Stimulated activated CD8-positive, alpha-beta memory T cell treated with anti-CD3 and anti-CD28 coated beads, Interleukin-7, amount 100 ng/mL, for 24 hours (primary cell): Measurements from ENCODE around the gene NUP133.
"Not testable (repeated sequence)": the region's sequence is repeated elsewhere in the genome, so short reads cannot be mapped to it uniquely, and the experiment has no call there.

Experiments used
- DNase-seq: peaks from one replicate; pipeline ENCODE4 v3.0.0-alpha.2; 2020; ENCODE audit warnings: low read depth

NUP133 gene

GRCh38 chr1:229508823-229509337 lies 739 bp upstream of the NUP133 start:
- DNase-seq: no peak

- no peak for DNase-seq
Measured at GRCh38 chr1:229507502-229507901, 639 bp downstream of the NUP133 start.

- DNase-seq: no peak
Measured at GRCh38 chr1:229506633-229507032, 1.5 kb downstream of the NUP133 start.

GRCh38 chr1:229495782-229496181 lies 12.4 kb downstream of the NUP133 start:
- DNase-seq: no peak

- no peak for DNase-seq
Measured at GRCh38 chr1:229487181-229487580, 21.0 kb downstream of the NUP133 start.

GRCh38 chr1:229485318-229485717 lies 22.8 kb downstream of the NUP133 start:
- DNase-seq: no peak

GRCh38 chr1:229482511-229482910 lies 25.6 kb downstream of the NUP133 start:
- no peak for DNase-seq

GRCh38 chr1:229480495-229480894 lies 27.6 kb downstream of the NUP133 start:
- DNase-seq: no peak

GRCh38 chr1:229479660-229480399 lies 28.3 kb downstream of the NUP133 start:
- DNase-seq: no peak

- DNase-seq: no peak
Measured at GRCh38 chr1:229478852-229479251, 29.3 kb downstream of the NUP133 start.

GRCh38 chr1:229475859-229476258 lies 32.3 kb downstream of the NUP133 start:
- not testable (repeated sequence) for DNase-seq

- DNase-seq: no peak
Measured at GRCh38 chr1:229474509-229474908, 33.6 kb downstream of the NUP133 start.

- no peak for DNase-seq
Measured at GRCh38 chr1:229471175-229471574, 37.0 kb downstream of the NUP133 start.

GRCh38 chr1:229470406-229471043 lies 37.6 kb downstream of the NUP133 start:
- DNase-seq: no peak

- DNase-seq: no peak
Measured at GRCh38 chr1:229466887-229467286, 41.3 kb downstream of the NUP133 start.

GRCh38 chr1:229464672-229465071 lies 43.5 kb downstream of the NUP133 start:
- DNase-seq: no peak

- no peak for DNase-seq
Measured at GRCh38 chr1:229461032-229461668, 47.0 kb downstream of the NUP133 start.

GRCh38 chr1:229459815-229460214 lies 48.3 kb downstream of the NUP133 start:
- no peak for DNase-seq

GRCh38 chr1:229457436-229457835 lies 50.7 kb downstream of the NUP133 start:
- no peak for DNase-seq

GRCh38 chr1:229456016-229456415 lies 52.1 kb downstream of the NUP133 start:
- no peak for DNase-seq

GRCh38 chr1:229454056-229454455 lies 54.1 kb downstream of the NUP133 start:
- DNase-seq: no peak

- DNase-seq: no peak
Measured at GRCh38 chr1:229452956-229453801, 55.0 kb downstream of the NUP133 start.
